ENCODE measurements around the gene PIM1.

- TF ChIP-seq, protein P1, sequence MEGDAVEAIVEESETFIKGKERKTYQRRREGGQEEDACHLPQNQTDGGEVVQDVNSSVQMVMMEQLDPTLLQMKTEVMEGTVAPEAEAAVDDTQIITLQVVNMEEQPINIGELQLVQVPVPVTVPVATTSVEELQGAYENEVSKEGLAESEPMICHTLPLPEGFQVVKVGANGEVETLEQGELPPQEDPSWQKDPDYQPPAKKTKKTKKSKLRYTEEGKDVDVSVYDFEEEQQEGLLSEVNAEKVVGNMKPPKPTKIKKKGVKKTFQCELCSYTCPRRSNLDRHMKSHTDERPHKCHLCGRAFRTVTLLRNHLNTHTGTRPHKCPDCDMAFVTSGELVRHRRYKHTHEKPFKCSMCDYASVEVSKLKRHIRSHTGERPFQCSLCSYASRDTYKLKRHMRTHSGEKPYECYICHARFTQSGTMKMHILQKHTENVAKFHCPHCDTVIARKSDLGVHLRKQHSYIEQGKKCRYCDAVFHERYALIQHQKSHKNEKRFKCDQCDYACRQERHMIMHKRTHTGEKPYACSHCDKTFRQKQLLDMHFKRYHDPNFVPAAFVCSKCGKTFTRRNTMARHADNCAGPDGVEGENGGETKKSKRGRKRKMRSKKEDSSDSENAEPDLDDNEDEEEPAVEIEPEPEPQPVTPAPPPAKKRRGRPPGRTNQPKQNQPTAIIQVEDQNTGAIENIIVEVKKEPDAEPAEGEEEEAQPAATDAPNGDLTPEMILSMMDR (IDR thresholded peaks at IDR 0.05; ENCODE audit: low read depth, low read length): no peak
- TF ChIP-seq EZH2phosphoT487 (IDR thresholded peaks at IDR 0.05; ENCODE audit: low read depth): no peak
These were observed 40.4 kb upstream of the PIM1 start for GRCh38 chr6:37129566-37129965.

Data from OCI-LY3 (cell line).